CD4-positive, CD25-positive, alpha-beta regulatory T cell (primary cell): ENCODE data around the gene NAT10. TPM values are rescaled to one million over a fixed set of nuclear protein-coding genes. Genes with fewer than 3 reads are reported as not detected.
"Not testable (repeated sequence)": the region's sequence is repeated elsewhere in the genome, so short reads cannot be mapped to it uniquely, and the experiment has no call there.

Source experiments
- ATAC-seq, 2 donors: fragments of 150-1000 bp; cut with Tn5 transposase; one replicate each; pipeline ENCODE4 v1.10.0; 2021; ENCODE audit warnings: low read depth in 2 of 2, moderate number of reproducible peaks in 2 of 2, moderate library complexity in 1 of 2
- DNase-seq, 3 donors: peaks; one replicate each; pipeline versions ENCODE4 v3.0.0 to v3.0.0-alpha.2; 2012 to 2022; ENCODE audit warnings: mixed read lengths in 1 of 3
- H3K27ac ChIP-seq: one replicate; pipeline ENCODE4 v1.7.0; 2013; ENCODE audit warnings: mild to moderate bottlenecking, low read length; ENCODE audit not compliant: insufficient read depth, poor library complexity, severe bottlenecking
- H3K27me3 ChIP-seq: one replicate; pipeline ENCODE4 v1.7.0; 2013; ENCODE audit warnings: low read length; ENCODE audit not compliant: control insufficient read depth, insufficient read depth
- H3K36me3 ChIP-seq: one replicate; pipeline ENCODE4 v1.7.0; 2013; ENCODE audit warnings: mild to moderate bottlenecking, low read length, moderate library complexity; ENCODE audit not compliant: control insufficient read depth, insufficient read depth
- H3K4me1 ChIP-seq: 2 replicates; pipeline ENCODE4 v1.7.0; 2013; ENCODE audit warnings: mild to moderate bottlenecking, low read length; ENCODE audit not compliant: insufficient read depth, control insufficient read depth, poor library complexity, severe bottlenecking
- H3K4me3 ChIP-seq: one replicate; pipeline ENCODE4 v1.7.0; 2013; ENCODE audit warnings: low read depth, mild to moderate bottlenecking, low read length, moderate library complexity
- H3K9me3 ChIP-seq, 2 experiments: 1 replicate in 1 of 2; 2 replicates in 1 of 2; pipeline ENCODE4 v1.7.0; 2013; ENCODE audit warnings: low read length in 2 of 2, mild to moderate bottlenecking in 1 of 2, moderate library complexity in 1 of 2; ENCODE audit not compliant: control insufficient read depth in 2 of 2
- H3K27ac Mint-ChIP-seq, 3 donors: one replicate each; pipeline ENCODE4 v1.8.0; 2020 to 2022; ENCODE audit warnings: mild to moderate bottlenecking in 3 of 3, mixed read lengths in 3 of 3, moderate library complexity in 2 of 3
- H3K27me3 Mint-ChIP-seq: one replicate; pipeline ENCODE4 v1.8.0; 2022; ENCODE audit warnings: mild to moderate bottlenecking, mixed read lengths
- H3K36me3 Mint-ChIP-seq: one replicate; pipeline ENCODE4 v1.8.0; 2020; ENCODE audit warnings: mixed read lengths
- H3K4me1 Mint-ChIP-seq, 4 donors: one replicate each; pipeline ENCODE4 v1.8.0; 2020 to 2022; ENCODE audit warnings: mixed read lengths in 4 of 4, mild to moderate bottlenecking in 1 of 4
- H3K4me3 Mint-ChIP-seq, 4 donors: one replicate each; pipeline ENCODE4 v1.8.0; 2020 to 2022; ENCODE audit warnings: mild to moderate bottlenecking in 4 of 4, mixed read lengths in 4 of 4, moderate library complexity in 3 of 4
- H3K9me3 Mint-ChIP-seq, 7 donors: one replicate each; pipeline ENCODE4 v1.8.0; 2020 to 2022; ENCODE audit warnings: mixed read lengths in 7 of 7, mild to moderate bottlenecking in 3 of 7, moderate library complexity in 2 of 7
- polyA plus RNA-seq, 4 donors: library from polyadenylated mRNA; unstranded; fragments of 300-500 nt; fragmentation: Illumina TruSeq; gene quantifications; one replicate each; pipeline ENCODE4 v1.2.3, GENCODE V29; 2021
- total RNA-seq: library from RNA; stranded (reverse); gene quantifications from one replicate; pipeline ENCODE4 v1.2.3, GENCODE V29; 2022

Gene NAT10
- total and polyA plus RNA-seq, 5 donors from 2014 or later: 24.8 to 48.8 (median 32.3) TPM

DNA sequence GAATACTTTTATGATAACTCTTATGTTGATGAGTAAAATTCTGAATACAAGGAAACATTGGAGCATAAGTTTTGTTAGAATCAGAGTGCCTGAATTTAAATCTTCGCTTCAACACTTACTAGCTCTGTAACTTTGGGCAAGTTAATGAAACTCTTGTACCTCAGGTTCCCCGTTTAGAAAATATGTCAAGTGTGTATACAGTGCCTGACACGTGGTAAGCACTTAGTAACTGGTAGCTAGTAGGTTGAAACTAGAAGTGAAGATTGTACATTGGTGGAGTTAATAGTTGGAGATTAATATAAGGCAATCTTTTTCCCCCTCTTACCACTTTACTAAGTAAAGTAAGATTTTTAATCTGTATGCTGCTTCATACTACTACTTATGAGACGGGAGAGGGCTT lies 24.8 kb upstream of the NAT10 start:
- Histone ChIP-seq H3K4me1 (no peaks in the 10 kb centered on the region), H3K9me3 (no peaks in the 10 kb centered on the region), H3K27ac (no peak overlapping the region), H3K4me3 (no peak overlapping the region), H3K27me3 (no peaks in the 10 kb centered on the region), H3K36me3 (peaks cover 95% of the 10 kb centered on the region)
- ATAC-seq (no peak), DNase-seq (no peak)
- Mint-ChIP-seq H3K36me3 (peaks cover 51% of the 10 kb centered on the region), H3K27me3 (no peaks in the 10 kb centered on the region), H3K9me3 (no peaks in the 10 kb centered on the region), H3K4me1 (peaks cover 23 to 34% (median 25%) of the 10 kb centered on the region in 4 donors), H3K27ac (no peak overlapping the region), H3K4me3 (no peak overlapping the region)

GRCh38 chr11:34084637-34085036 lies 20.8 kb upstream of the NAT10 start:
- peaks cover 9% of the 10 kb centered on the region for H3K4me1 ChIP-seq
- Mint-ChIP-seq H3K27ac (peak overlapping the region in 2 of 3 donors; percentile 29 to 91), H3K27me3 (no peaks in the 10 kb centered on the region), H3K9me3 (no peaks in the 10 kb centered on the region), H3K36me3 (peaks cover 47% of the 10 kb centered on the region), H3K4me1 (peaks cover 13 to 25% (median 21%) of the 10 kb centered on the region in 4 donors), H3K4me3 (no peak overlapping the region)
- H3K27ac ChIP-seq: peak overlapping the region; percentile 15
- peaks cover 89% of the 10 kb centered on the region for H3K36me3 ChIP-seq
- ATAC-seq (no peak), DNase-seq (no peak)
- no peaks in the 10 kb centered on the region for H3K9me3 ChIP-seq
- H3K4me3 ChIP-seq: no peak overlapping the region
- no peaks in the 10 kb centered on the region for H3K27me3 ChIP-seq

GRCh38 chr11:34086554-34087283 lies 18.7 kb upstream of the NAT10 start:
- ATAC-seq: peak; percentile 73 to 89
- DNase-seq: peak in 2 of 3 donors; percentile 43 to 58
- Histone ChIP-seq H3K36me3 (peaks cover 92% of the 10 kb centered on the region), H3K4me3 (peak overlapping the region; percentile 58), H3K9me3 (no peaks in the 10 kb centered on the region), H3K27me3 (no peaks in the 10 kb centered on the region), H3K27ac (peak overlapping the region; percentile 61), H3K4me1 (peaks cover 9% of the 10 kb centered on the region)
- peaks cover 13 to 25% (median 20%) of the 10 kb centered on the region in 4 donors for H3K4me1 Mint-ChIP-seq
- no peaks in the 10 kb centered on the region for H3K27me3 Mint-ChIP-seq
- peaks cover 50% of the 10 kb centered on the region for H3K36me3 Mint-ChIP-seq
- no peaks in the 10 kb centered on the region for H3K9me3 Mint-ChIP-seq
- peak overlapping the region in 2 of 3 donors; percentile 77 to 87 for H3K27ac Mint-ChIP-seq
- H3K4me3 Mint-ChIP-seq: peak overlapping the region; percentile 26 to 65 (median 39)

DNA sequence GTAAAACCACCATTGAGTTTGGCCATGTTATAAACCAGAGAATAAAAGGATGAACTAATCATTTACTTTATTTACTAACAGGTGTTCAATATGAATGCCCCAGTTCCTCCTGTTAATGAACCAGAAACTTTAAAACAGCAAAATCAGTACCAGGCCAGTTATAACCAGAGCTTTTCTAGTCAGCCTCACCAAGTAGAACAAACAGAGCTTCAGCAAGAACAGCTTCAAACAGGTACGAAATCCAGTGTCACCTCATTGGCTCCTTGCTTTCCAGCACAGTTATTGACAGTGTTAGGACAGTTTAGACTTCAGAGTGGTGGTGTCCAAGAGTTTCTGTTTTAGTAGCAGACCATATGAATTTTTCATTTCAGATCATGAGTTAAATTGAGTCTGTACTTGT lies 13.6 kb upstream of the NAT10 start:
- H3K36me3 ChIP-seq: peaks cover 93% of the 10 kb centered on the region
- peaks cover 2% of the 10 kb centered on the region for H3K4me1 ChIP-seq
- peaks cover 1 to 5% (median 2%) of the 10 kb centered on the region in 4 donors for H3K4me1 Mint-ChIP-seq
- no peak overlapping the region for H3K4me3 ChIP-seq
- no peaks in the 10 kb centered on the region for H3K27me3 Mint-ChIP-seq
- H3K27me3 ChIP-seq: no peaks in the 10 kb centered on the region
- H3K27ac Mint-ChIP-seq: peak overlapping the region in 1 of 3 donors; percentile 48
- no peak overlapping the region for H3K4me3 Mint-ChIP-seq
- DNase-seq (no peak), ATAC-seq (no peak)
- H3K36me3 Mint-ChIP-seq: peaks cover 35% of the 10 kb centered on the region
- H3K9me3 ChIP-seq: no peaks in the 10 kb centered on the region
- no peaks in the 10 kb centered on the region for H3K9me3 Mint-ChIP-seq
- no peak overlapping the region for H3K27ac ChIP-seq

DNA sequence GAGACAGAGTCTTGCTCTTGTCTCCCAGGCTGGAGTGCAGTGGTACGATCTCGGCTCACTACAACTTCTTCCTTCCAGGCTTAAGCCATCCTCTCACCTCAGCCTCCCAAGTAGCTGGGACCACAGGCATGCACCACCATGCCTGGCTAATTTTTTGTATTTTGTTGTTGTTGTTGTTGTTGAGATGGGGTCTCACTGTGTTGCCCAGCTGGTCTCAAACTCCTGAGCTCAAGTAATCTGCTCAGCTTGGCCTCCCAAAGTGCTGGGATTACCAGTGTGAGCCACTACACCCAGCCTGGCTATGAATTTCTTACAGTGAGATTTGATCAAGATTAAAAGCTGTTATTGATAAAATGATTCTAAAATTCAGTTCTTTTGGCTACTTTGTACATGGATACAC lies 10.5 kb upstream of the NAT10 start:
- H3K27me3 ChIP-seq, H3K9me3 ChIP-seq, H3K4me1 Mint-ChIP-seq, DNase-seq, H3K9me3 Mint-ChIP-seq, ATAC-seq, H3K4me3 Mint-ChIP-seq, H3K4me3 ChIP-seq, H3K27me3 Mint-ChIP-seq, H3K27ac ChIP-seq, H3K27ac Mint-ChIP-seq, H3K4me1 ChIP-seq: not testable (repeated sequence)
- peaks cover 99% of the 10 kb centered on the region for H3K36me3 ChIP-seq
- H3K36me3 Mint-ChIP-seq: peaks cover 39% of the 10 kb centered on the region

DNA sequence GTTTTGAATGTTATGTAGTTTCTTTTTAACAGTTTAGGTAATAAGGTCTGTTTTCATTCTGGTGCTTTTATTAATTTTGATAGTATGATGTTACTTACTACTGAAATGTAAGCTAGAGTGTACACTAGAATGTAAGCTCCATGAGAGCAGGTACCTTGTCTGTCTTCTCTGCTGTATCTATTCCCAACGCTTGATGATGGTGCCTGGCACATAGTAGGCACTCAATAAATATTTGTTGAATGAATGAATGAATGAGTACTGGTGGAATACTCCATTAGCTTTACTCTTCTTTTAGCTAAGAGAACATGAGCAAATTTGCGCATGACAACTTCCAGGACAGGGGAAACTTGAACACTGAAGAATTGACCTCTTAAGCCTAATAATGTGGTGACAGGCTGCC lies 6.6 kb upstream of the NAT10 start:
- ATAC-seq: no peak
- no peak overlapping the region for H3K27ac ChIP-seq
- Mint-ChIP-seq H3K27me3 (no peaks in the 10 kb centered on the region), H3K4me1 (peaks cover 0 to 12% (median 2%) of the 10 kb centered on the region in 4 donors), H3K4me3 (no peak overlapping the region), H3K9me3 (no peaks in the 10 kb centered on the region), H3K36me3 (peaks cover 17% of the 10 kb centered on the region), H3K27ac (peak overlapping the region in 1 of 3 donors; percentile 16)
- peaks cover 69% of the 10 kb centered on the region for H3K36me3 ChIP-seq
- DNase-seq: no peak
- no peaks in the 10 kb centered on the region for H3K27me3 ChIP-seq
- H3K9me3 ChIP-seq: no peaks in the 10 kb centered on the region
- H3K4me1 ChIP-seq: no peaks in the 10 kb centered on the region
- no peak overlapping the region for H3K4me3 ChIP-seq

DNA sequence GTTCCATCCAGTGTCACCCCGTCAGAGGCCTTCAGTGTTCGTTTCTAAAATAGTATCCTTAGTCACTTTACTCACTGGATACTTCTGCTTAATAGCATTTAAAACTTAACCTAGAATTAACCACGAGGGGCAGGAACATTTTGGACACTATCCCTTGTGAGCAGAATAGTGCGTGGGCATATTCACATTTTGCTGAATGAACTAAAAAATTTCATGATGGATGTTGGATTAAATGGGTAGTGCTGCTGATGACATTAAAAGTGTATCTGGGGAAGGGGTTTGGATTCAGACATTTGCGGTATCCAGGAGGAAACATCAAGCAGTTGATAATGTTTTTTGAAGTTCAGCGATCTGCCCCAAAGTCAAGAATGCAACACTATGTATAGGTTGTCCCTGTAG lies 750 bp upstream of the NAT10 start:
- Mint-ChIP-seq H3K27ac (peak overlapping the region; percentile 99 to 100 (median 99)), H3K4me1 (peaks cover 28 to 57% (median 32%) of the 10 kb centered on the region in 4 donors), H3K9me3 (no peaks in the 10 kb centered on the region), H3K36me3 (peaks cover 4% of the 10 kb centered on the region), H3K27me3 (peaks cover 6% of the 10 kb centered on the region), H3K4me3 (peak overlapping the region; percentile 93 to 98 (median 96))
- H3K9me3 ChIP-seq: no peaks in the 10 kb centered on the region
- H3K36me3 ChIP-seq: peaks cover 29% of the 10 kb centered on the region
- H3K27me3 ChIP-seq: no peaks in the 10 kb centered on the region
- H3K4me3 ChIP-seq: peak overlapping the region; percentile 90
- DNase-seq: no peak
- H3K4me1 ChIP-seq: peaks cover 32% of the 10 kb centered on the region
- ATAC-seq: no peak
- H3K27ac ChIP-seq: peak overlapping the region; percentile 92
